GM19438 (cell line): ENCODE results near the gene ARHGAP42.

Experiments
- ATAC-seq: cut with Tn5 transposase; IDR thresholded peaks from one replicate; pipeline ENCODE4 v1.9.1; 2021; ENCODE audit warnings: low read depth; ENCODE audit not compliant: unreplicated experiment

Gene ARHGAP42

GRCh38 chr11:100902454-100903141 is 215.5 kb downstream of the ARHGAP42 start:
- no peak for ATAC-seq

GRCh38 chr11:100903284-100903683 is 216.2 kb downstream of the ARHGAP42 start:
- no peak for ATAC-seq

GRCh38 chr11:100905684-100906083 is 218.6 kb downstream of the ARHGAP42 start:
- ATAC-seq = no peak

GRCh38 chr11:100908746-100909145 is 221.7 kb downstream of the ARHGAP42 start:
- no peak for ATAC-seq

GRCh38 chr11:100910808-100911207 is 223.7 kb downstream of the ARHGAP42 start:
- peak; percentile 97 for ATAC-seq

GRCh38 chr11:100914415-100915110 is 227.5 kb downstream of the ARHGAP42 start:
- ATAC-seq = no peak

GRCh38 chr11:100918551-100919500 is 231.7 kb downstream of the ARHGAP42 start:
- ATAC-seq = no peak

- ATAC-seq = no peak
Observed at GRCh38 chr11:100920593-100920992, 233.5 kb downstream of the ARHGAP42 start.

- no peak for ATAC-seq
Observed at GRCh38 chr11:100922121-100922520, 235.0 kb downstream of the ARHGAP42 start.

GRCh38 chr11:100923555-100923954 is 236.5 kb downstream of the ARHGAP42 start:
- no peak for ATAC-seq

- ATAC-seq = peak; percentile 74
Observed at GRCh38 chr11:100925935-100926334, 238.8 kb downstream of the ARHGAP42 start.

- no peak for ATAC-seq
Observed at GRCh38 chr11:100927579-100927978, 240.5 kb downstream of the ARHGAP42 start.

GRCh38 chr11:100928426-100928825 is 241.3 kb downstream of the ARHGAP42 start:
- ATAC-seq = no peak

GRCh38 chr11:100929377-100929776 is 242.3 kb downstream of the ARHGAP42 start:
- ATAC-seq = peak; percentile 38

- no peak for ATAC-seq
Observed at GRCh38 chr11:100930185-100930778, 243.2 kb downstream of the ARHGAP42 start.

GRCh38 chr11:100932474-100933100 is 245.5 kb downstream of the ARHGAP42 start:
- peak; percentile 50 for ATAC-seq

- no peak for ATAC-seq
Observed at GRCh38 chr11:100936781-100937180, 249.7 kb downstream of the ARHGAP42 start.

GRCh38 chr11:100939571-100939970 is 252.5 kb downstream of the ARHGAP42 start:
- ATAC-seq = no peak

GRCh38 chr11:100940111-100940510 is 253.0 kb downstream of the ARHGAP42 start:
- no peak for ATAC-seq

GRCh38 chr11:100941033-100941432 is 253.9 kb downstream of the ARHGAP42 start:
- ATAC-seq = no peak
